T follicular helper cell (primary cell): ENCODE data around the gene SNX24.

Experiments used
- DNase-seq: peaks from one replicate; pipeline ENCODE4 v3.0.0-alpha.2; 2020; ENCODE audit warnings: low read depth

SNX24 gene

GRCh38 chr5:122919969-122920368 lies 74.6 kb downstream of the SNX24 start:
- DNase-seq = no peak

DNA sequence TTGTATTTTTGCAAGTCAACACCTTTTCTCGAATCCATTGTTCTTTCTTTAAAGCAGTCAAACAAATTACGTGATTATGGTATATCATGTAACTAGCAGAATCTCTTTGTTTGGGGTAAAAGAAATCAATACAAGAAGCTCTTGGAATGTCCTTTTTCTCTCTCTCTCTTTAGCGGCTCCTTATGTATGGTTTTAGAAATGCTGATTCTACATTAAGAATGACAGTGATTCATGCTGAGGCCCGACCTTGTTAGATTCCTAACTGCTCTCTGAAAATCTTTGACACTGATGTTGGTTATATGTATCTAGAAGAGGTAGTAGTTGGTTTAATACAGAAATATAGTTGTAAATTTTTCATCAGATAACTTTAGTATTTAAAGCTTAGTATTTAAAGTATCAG lies 76.4 kb downstream of the SNX24 start:
- no peak for DNase-seq

DNA sequence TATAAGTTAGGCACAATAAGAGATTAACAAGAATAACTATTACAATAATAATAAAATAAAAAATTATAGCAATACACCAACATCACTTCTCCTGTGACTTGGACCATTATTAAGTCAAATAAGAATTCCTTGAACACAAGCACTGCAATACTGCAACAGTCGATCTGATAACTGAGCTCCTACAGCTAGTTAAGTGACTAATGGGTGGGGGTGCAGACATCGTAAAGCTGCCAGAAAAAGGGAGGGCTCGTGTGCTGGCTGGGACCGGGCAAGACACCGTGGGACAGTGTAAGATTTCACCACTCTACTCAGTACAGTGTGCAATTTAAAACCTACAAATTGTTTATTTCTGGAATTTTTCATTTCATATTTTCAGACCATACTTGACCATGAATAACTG lies 78.8 kb downstream of the SNX24 start:
- DNase-seq = no peak

DNA sequence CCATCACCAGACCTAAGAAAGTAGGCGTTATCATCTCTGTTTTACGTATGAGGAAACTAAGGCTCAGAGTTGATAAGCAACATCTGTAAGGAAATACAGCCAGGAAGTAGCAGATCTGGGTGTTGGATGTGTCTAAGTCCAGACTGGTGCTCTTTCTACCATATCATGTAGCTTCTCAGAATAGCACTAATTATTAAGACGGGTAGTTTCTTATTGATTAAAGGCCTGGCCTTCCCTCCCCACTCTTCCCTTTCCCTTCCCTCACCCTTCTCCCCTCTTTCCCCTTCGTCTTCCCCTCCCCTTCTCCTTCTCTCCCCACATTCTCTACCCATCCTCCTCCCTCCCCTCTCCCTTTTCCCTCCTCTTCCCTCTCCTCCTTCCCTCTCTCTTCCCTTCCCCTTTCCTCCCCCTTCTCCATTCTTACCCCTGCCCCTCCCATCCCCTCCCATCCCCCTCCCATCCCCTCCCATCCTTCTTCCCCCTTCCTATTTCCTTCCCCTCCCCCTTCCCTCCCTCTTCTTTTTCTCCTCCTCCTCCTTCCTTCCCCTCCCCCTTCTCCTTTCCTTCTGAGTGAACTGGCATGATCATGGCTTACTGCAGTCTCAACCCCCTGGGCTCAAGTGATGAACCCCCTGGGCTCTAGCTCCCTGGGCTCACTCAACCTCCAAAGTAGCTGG lies 79.4 kb downstream of the SNX24 start:
- DNase-seq = no peak

GRCh38 chr5:122929001-122929400 lies 83.6 kb downstream of the SNX24 start:
- DNase-seq = no peak

GRCh38 chr5:122929980-122930379 lies 84.6 kb downstream of the SNX24 start:
- no peak for DNase-seq

DNA sequence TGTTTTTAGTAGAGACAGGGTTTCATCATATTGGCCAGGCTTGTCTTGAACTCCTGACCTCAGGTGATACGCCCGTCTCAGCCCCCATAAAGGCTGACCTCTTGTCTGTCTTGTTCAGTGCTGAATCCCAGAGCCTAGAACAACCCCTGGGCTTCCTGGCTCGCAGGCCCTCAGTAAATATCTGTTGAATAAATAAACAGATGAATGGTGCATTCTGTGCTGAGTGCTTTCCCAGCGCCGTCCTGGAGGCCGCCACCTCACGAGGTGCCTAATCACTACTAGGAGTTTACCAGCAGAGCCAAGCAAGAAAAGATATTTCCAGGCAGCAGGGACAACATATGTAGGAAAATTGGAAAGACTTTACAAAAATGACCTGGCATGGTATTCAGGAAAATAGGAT lies 88.5 kb downstream of the SNX24 start:
- no peak for DNase-seq

- no peak for DNase-seq
These were observed 90.7 kb downstream of the SNX24 start for GRCh38 chr5:122936088-122936487.

- no peak for DNase-seq
These were observed 92.5 kb downstream of the SNX24 start for GRCh38 chr5:122937914-122938313.

GRCh38 chr5:122940890-122941289 lies 95.5 kb downstream of the SNX24 start:
- no peak for DNase-seq

- DNase-seq = no peak
These were observed 96.3 kb downstream of the SNX24 start for GRCh38 chr5:122941737-122942136.

DNA sequence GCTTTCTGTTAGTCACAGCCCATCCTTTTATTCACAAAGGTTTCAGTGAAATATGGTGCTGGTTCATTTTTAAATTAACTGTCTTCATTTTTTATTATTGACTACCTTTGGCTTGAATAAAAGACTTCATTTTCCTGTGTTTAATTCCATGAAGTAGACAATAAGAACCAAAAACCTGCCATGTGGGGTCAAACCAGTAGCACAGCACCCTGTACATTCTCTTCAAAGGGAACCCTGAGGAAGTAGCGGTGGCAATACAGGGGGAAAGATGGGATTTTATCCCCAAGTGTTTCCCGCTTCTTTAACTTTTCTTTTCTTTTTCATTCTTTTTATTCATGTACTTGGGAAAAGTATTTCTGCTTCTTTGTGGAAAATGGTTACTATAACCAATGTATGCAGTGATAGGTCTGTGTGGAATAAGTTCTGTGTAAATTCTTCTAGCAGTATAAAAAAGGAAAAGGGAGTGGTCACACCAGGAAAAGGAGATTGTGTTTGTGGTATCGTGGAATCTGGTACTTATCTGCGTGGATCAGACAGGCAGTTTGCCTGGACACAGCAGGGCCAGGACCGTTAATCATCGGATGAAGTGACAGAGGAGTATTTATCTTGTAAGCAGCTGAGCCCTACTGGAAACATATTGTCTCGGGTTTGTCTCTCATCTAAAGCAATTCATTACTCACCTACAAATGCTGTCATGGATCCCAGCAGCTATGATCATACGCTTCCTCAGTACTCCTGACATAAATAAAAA lies 96.9 kb downstream of the SNX24 start:
- DNase-seq = no peak

- DNase-seq = no peak
These were observed 97.8 kb downstream of the SNX24 start for GRCh38 chr5:122943050-122943698.

- no peak for DNase-seq
These were observed 98.6 kb downstream of the SNX24 start for GRCh38 chr5:122944051-122944450.

DNA sequence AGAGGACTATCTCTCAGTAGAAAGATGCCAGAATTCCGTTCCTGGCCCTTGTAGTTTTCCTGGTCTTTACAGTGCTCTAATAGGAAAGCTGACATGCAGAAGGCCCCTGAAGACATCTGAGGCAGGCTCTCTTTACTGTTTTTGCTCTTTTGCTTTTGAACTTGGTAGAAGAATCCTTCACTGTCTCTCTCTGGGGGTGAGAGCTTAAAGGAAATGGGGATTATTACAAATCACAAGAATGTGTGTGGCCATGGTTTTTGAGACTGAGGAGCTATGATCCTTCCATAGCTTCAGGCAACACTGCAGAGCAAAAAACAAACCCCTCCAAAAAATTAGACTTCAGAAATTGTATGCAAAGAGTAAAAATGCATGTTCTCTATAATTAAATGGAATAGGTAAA lies 102.0 kb downstream of the SNX24 start:
- no peak for DNase-seq

DNA sequence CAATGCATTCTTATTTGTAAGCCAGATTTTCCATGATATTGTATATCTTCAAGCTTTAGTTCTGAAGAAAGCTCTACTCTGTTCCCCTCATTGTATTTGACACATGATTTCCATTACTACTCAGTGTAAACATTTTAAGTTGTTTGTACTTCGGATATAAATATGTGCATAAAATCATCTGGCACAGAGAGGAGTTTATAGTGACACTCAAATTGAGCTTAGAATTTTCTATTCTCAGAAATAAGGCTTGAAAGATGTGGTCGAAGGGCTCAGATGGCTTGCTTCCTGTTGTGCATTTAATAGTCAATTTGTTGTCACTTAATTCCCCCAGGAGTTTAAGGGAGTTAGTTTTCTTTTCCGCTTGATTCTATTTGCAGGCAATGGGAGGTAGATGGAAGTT lies 102.4 kb downstream of the SNX24 start:
- no peak for DNase-seq

DNA sequence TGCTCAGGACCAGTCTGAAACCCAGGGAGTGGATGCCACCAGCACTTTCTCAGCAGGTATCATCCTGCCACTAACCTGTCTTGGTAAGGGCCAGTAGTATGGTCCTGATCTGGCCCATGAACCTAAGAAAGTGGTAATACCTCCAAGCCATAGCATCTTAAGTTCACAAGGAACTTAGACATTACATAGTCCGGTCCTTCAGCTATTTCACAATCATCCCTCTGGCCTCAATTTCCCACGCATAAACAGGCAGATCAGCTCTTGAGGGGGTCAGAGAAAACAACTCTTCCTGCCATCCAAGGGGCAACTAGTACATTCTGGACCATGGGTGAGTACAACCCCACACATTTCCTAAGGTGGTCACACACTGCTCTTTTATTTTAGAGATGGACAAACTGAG lies 102.9 kb downstream of the SNX24 start:
- DNase-seq = no peak

DNA sequence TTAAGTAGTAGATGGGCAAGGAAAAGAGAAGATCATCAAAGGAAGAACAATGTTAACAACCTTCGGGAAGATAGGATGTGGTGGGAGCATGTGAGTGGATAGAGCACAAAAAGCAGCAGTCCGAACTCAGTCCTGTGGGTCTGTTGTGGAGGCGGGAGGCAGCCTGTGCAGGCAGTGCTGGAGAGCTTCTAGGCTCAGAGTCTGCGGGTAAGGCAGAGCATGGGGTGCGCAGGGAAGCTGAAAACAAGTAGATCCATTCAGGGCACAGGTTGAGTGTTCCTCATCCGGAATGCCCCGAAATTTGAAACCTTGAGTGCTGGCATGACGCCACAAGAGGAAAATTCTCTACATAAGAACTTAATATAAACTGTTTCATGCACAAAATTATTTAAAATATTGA lies 106.2 kb downstream of the SNX24 start:
- DNase-seq = no peak

DNA sequence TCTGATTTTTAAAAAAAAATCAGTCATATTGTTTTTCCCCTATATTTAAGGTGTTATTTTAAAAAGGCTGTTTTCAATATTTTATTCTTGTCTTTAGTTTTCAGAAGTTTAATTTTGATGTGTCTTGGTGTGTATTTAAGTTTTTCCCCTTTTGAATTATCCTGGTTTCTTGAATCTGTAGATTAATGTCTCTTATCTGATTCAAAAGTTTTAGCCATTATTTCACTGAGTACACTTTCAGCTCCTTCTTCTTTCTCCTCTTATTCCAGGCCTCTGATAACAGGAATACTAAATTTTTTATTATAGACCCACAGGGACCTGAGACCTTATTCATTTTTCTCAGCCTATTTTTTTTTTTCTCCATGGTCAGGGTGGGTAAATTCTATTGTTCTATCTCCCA lies 109.3 kb downstream of the SNX24 start:
- no peak for DNase-seq

GRCh38 chr5:122957457-122957856 lies 112.0 kb downstream of the SNX24 start:
- no peak for DNase-seq

DNA sequence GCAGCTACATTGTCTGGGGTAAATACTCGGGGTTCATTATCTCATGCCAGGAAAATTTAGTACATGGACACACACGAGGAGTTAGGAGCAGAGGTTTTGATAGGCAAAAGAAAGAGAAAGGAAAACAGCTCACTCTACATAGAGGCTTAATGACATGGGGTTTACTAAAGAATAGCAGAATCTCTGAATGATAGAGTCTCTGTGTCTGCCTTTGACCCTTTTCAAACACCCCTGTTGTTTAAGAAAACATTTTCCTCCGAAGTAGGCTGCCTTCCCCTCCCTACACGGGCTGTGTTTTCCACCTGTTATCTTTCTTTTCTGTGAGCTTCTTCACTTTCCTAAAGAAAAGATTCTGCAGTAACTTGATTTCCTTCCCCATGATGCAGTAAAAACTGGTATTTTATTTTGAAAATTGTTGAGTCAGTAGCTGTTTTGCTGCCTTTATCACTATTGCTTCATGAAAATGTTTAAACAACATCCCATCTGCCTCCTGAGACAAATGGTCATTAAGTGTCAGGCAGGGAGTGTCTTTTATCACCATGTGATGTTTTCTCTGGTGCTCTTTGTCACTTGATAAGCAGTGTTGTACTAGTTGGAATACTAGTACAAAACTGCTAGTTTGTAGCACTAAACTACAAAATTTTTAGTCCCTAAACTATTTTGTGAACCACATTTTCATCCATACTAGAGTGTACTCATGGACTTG lies 114.5 kb downstream of the SNX24 start:
- no peak for DNase-seq

GRCh38 chr5:122963305-122963704 lies 117.9 kb downstream of the SNX24 start:
- no peak for DNase-seq

DNA sequence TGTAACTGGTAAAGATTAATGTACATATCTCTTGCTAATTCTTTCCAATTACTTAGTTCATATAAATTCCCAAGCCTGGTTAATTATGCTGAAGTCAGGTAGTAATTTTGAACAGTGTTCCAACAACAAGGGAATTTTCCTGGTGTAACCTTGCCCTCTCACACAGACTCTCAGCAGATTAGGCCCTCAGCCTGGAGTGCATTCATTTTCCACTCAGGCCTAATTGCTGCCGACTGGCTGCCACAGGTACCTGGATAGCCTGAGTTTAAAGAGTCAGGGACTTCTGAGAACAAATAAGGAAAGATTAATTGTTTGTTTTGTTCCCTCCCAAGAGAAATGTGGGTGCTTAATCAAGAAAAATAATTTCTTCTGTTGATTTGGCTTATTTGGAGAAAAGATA lies 119.7 kb downstream of the SNX24 start:
- no peak for DNase-seq
